Measurements from ENCODE around the gene TMEM181. TPM values are rescaled to one million over a fixed set of nuclear protein-coding genes. Genes with fewer than 3 reads are reported as not detected.

Gene TMEM181
- total RNA-seq, 3 donors from 2014 or later, result 17.0 to 29.3 (median 28.5) TPM

GRCh38 chr6:158586652-158587051 lies 26.8 kb downstream of the TMEM181 start:
- H3K36me3 ChIP-seq, result peaks cover 13% of the 10 kb centered on the region
- no peaks in the 10 kb centered on the region for H3K9me3 ChIP-seq
- H3K27ac ChIP-seq, result no peak overlapping the region
- DNase-seq (ENCODE audit: low spot score in 2 of 2), result no peak
- H3K4me1 ChIP-seq, result no peaks in the 10 kb centered on the region
- no peak overlapping the region for H3K4me3 ChIP-seq
- intact Hi-C loops (cut with DNase I; ENCODE audit: low total_unique reads), result no loop called here
- no peaks in the 10 kb centered on the region for H3K27me3 ChIP-seq
- TF ChIP-seq POLR2A (IDR thresholded peaks at IDR 0.05) (no peak), CTCF (IDR thresholded peaks at IDR 0.05) (no peak), POLR2AphosphoS5 (IDR thresholded peaks at IDR 0.05) (no peak)

GRCh38 chr6:158589366-158589765 lies 29.5 kb downstream of the TMEM181 start:
- peaks cover 13% of the 10 kb centered on the region for H3K36me3 ChIP-seq
- DNase-seq (ENCODE audit: low spot score in 2 of 2), result peak in 1 of 2 donors; percentile 22
- TF ChIP-seq POLR2AphosphoS5 (IDR thresholded peaks at IDR 0.05) (no peak), CTCF (IDR thresholded peaks at IDR 0.05) (no peak), POLR2A (IDR thresholded peaks at IDR 0.05) (no peak)

GRCh38 chr6:158591134-158591809 lies 31.4 kb downstream of the TMEM181 start:
- H3K4me3 ChIP-seq, result no peak overlapping the region
- DNase-seq (ENCODE audit: low spot score in 2 of 2), result no peak
- intact Hi-C loops (cut with DNase I; ENCODE audit: low total_unique reads), result no loop called here
- no peaks in the 10 kb centered on the region for H3K27me3 ChIP-seq
- H3K9me3 ChIP-seq, result no peaks in the 10 kb centered on the region
- H3K36me3 ChIP-seq, result peaks cover 13% of the 10 kb centered on the region
- TF ChIP-seq CTCF (IDR thresholded peaks at IDR 0.05), result no peak
- TF ChIP-seq POLR2AphosphoS5 (IDR thresholded peaks at IDR 0.05), result no peak
- TF ChIP-seq POLR2A (IDR thresholded peaks at IDR 0.05), result no peak
- H3K27ac ChIP-seq, result no peak overlapping the region
- H3K4me1 ChIP-seq, result no peaks in the 10 kb centered on the region

More at GRCh38 chr6:158589366-158589765, 29.5 kb downstream of the TMEM181 start:
- Histone ChIP-seq H3K27me3 (no peaks in the 10 kb centered on the region), H3K4me3 (no peak overlapping the region), H3K9me3 (no peaks in the 10 kb centered on the region), H3K27ac (no peak overlapping the region), H3K4me1 (no peaks in the 10 kb centered on the region)
- intact Hi-C loops (cut with DNase I; ENCODE audit: low total_unique reads), result no loop called here

- intact Hi-C loops (cut with DNase I; ENCODE audit: low total_unique reads), result no loop called here
Observed at GRCh38 chr6:158591810-158592209, 31.9 kb downstream of the TMEM181 start.

More at GRCh38 chr6:158591810-158592209, 31.9 kb downstream of the TMEM181 start:
- Histone ChIP-seq H3K27ac (no peak overlapping the region), H3K9me3 (no peaks in the 10 kb centered on the region), H3K4me1 (no peaks in the 10 kb centered on the region), H3K27me3 (no peaks in the 10 kb centered on the region), H3K4me3 (no peak overlapping the region), H3K36me3 (peaks cover 7% of the 10 kb centered on the region)
- no peak for DNase-seq (ENCODE audit: low spot score in 2 of 2)
- TF ChIP-seq POLR2AphosphoS5 (IDR thresholded peaks at IDR 0.05) (no peak), CTCF (IDR thresholded peaks at IDR 0.05) (no peak), POLR2A (IDR thresholded peaks at IDR 0.05) (no peak)

All from breast epithelium (tissue), 4 donors.